ENCODE measurements around the gene LRP1B.

Gene LRP1B

DNA sequence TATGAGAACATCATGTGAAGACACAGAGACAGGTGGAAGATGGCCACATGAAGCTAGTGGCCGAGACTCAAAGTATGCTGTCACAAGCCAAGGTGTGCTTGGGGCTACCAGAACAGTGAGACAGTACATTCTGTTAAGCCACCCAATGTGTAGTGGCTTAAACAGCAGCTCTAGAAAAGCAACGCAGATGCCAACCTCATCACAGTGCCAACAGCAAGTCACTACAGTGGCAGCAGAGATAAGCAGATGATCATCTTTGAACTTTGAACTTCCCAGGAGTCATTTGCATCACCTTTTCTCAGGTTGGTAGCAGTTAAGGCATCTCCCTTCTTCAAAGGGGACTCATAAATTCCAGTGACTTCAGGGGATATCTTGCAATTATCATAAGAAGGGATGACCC lies 394.4 kb downstream of the LRP1B start:
- no peak for DNase-seq

- no peak for DNase-seq
These were observed 401.9 kb downstream of the LRP1B start for GRCh38 chr2:141728886-141729285.

DNA sequence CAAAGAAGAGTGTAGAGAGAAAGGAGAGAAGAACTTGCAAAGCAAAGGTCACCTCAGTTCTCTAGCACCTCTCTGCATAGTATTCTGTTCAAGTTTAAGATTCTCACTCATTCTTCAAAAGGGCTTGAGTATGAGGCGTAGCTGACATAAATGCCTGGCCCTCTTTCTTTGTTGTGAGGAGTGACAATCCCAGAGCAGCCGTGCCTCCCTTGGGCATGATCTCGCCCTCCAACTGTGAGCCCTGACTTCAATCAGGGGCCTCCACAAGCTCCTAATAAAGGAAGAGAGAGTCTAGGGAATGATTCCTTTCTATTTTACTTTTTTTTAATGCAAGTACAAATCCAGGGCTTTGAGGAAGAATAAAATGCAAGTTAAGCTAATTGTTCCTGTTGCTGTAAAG lies 402.7 kb downstream of the LRP1B start:
- no peak for DNase-seq

- DNase-seq: no peak
These were observed 406.4 kb downstream of the LRP1B start for GRCh38 chr2:141724426-141724825.

DNA sequence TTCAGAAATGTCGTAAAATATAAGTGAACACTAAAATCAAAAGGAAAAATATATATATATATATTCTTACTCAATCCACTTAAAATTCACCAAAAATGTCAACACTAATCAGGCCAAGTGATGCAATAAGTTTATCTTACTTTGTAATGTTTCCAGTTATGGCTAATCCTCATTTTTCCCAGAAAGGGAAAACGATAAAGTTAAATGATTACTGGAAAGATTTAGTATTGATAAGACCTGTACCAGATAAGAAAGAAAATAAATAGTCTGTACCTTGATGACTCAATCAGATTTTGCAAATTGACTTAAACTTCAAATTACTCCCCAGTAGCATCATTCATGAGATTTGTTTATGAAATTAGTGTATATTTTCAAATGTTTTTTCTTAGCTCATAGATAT lies 407.0 kb downstream of the LRP1B start:
- no peak for DNase-seq

DNA sequence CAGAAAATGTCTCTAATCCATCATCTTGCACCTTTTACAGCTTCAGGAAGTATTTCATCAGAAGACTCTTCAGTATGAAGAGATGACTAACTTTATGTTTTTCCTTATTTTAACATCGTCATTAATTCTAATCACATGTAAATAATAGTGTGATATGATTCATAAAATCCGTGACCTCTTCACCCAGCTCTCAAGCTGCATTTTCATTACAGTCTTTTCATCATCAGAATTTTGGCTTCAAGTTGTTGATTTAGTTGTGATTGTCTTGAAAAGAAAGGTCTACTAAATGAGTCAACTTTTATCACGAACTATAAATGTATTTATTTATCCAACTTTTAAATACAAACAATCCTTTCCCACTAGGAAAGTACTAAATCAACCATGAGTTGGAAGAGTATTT lies 410.3 kb downstream of the LRP1B start:
- DNase-seq: no peak

GRCh38 chr2:141714496-141714895 lies 416.3 kb downstream of the LRP1B start:
- DNase-seq: no peak

DNA sequence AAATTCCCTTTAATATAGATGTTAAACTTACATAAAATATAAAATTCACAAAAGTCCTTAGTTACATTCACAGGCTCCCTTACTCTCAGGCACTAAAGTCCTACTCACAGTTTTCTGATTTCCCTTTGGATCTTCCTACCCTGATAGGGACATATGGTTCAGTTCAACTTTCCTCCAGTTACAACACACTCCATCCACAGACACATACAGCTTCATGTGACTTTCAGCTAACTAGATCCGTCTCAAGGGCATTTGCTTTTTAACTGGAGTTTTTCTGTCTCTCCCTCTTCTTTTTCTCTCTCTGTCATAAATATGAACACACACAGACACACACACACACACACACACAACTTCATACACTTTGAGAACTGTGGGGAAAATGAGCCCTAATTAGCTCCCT lies 419.2 kb downstream of the LRP1B start:
- no peak for DNase-seq

DNA sequence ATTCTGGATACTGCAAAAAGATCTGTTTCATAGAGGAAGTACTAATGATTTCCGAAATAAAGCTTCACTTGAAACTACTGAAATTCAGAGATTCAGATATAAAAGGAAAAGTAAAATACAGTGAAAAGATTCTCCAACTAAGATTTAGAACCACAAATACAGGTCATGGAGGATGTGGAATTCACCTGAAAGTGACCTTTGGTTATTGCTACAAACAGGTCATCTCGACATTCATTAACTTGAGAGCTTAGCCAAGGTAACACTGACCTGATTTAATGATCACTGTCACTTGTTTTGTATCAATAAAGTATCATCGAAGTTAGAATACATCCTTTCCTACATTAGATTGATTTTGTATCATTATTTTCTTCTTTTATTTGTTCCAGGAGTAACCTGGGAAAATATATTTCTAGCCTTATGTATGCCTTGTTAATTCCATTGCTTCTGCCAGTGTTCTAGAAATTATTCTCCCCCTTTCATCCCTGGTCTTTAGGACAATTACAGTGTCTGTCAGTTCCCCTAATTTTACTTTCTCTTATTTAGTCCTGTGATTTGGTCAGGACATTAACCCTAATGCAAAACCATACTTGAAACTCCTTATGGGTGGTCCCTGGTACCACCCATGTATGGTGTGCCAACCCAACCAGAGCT lies 420.1 kb downstream of the LRP1B start:
- DNase-seq: no peak

- no peak for DNase-seq
These were observed 421.1 kb downstream of the LRP1B start for GRCh38 chr2:141709756-141710155.

GRCh38 chr2:141707486-141707885 lies 423.3 kb downstream of the LRP1B start:
- DNase-seq: no peak

DNA sequence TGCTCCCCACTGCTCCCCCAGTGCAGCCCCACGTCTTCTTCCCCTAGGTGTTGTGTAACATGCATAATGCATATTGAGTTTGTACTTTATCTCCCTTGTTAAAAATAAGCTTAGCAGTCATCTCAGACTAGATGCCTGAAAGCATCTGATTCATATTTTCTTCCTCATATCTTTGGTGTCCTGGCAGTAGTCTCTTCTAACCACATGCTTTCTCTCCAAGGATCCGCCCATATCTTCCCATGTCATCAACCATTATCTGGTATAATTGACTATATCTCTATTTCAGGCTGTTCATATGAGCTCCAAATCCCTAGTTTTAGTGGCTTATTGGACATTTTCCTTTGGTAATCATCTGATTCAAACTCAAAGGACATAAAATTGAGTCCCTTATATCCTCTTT lies 426.3 kb downstream of the LRP1B start:
- DNase-seq: no peak

DNA sequence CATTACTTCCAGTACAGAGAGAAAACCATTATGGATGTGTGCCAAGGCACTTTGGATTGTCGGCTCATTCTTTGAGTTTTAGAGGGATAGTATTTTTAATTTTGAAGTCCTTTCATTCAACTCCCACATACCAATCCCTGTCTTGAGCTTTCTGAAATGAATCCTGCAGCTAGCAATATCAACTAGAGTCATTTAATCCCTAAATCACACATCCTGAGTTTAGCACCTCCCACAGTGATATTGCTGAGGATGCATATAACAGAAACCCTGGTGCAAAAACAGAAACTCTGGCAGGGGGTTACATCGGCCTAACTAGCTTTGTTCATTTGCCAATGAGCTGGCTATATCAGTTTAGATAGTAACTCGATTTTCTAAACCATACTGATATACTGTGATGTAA lies 427.3 kb downstream of the LRP1B start:
- no peak for DNase-seq

DNA sequence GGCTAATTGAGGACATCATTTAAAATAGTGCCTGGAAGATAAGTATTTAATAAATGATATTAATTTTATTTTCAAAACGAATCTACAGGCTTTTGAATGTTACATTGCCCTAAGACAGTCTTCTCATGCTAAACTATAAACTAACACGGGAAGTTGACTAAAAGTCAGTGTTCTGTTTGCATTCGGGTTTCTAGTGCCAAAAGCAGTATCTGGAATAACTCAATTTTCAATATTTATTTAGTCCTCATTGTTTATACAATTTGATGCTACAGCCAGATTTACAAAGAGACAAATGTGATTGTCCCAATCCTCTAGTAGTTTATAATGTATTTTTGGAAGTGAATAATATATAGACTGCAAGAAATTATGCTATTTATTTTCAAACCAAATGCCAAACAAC lies 429.2 kb downstream of the LRP1B start:
- no peak for DNase-seq

- DNase-seq: no peak
These were observed 431.2 kb downstream of the LRP1B start for GRCh38 chr2:141699573-141699972.

GRCh38 chr2:141698500-141698899 lies 432.3 kb downstream of the LRP1B start:
- DNase-seq: no peak

GRCh38 chr2:141697035-141697434 lies 433.8 kb downstream of the LRP1B start:
- DNase-seq: no peak

DNA sequence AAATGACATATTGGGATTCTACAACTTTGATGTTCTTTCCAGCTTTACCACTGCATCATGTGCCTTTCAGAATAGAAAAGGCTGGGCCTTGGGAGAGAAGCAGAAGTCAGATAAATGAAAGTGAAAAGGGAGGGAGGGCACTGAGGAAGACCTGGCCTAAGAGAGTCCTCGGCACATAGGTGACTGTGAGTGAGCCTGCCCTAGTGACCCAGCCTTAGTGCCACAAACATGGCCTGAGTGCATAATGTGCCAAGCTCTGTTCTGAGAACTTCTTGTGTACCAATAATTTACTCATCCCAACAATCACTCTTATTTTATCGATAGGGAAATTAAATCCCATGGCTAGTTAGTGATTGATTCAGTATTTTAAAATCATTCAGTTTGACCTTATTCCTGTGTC lies 436.6 kb downstream of the LRP1B start:
- no peak for DNase-seq

GRCh38 chr2:141692829-141693228 lies 438.0 kb downstream of the LRP1B start:
- no peak for DNase-seq

GRCh38 chr2:141676139-141676538 lies 454.7 kb downstream of the LRP1B start:
- no peak for DNase-seq

- DNase-seq: no peak
These were observed 464.6 kb downstream of the LRP1B start for GRCh38 chr2:141666191-141666590.

DNA sequence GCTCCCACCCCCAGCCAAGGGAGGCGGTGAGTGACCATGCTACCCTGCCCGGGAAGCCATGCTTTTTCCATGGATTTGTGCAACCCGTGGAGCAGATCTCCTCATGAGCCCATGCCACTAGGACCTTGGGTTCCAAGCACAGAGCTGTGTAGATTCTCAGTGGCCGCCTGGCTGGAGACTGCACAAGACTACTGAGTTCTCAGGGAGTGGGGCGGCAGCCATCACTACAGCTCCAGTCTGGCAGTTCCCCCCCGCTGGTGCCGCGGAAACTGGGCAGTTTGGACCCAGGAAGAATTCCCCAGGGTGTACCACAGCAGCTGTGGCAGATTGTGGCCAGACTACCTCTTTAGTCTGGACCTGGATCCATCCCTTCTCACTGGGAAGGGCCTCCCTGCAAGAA lies 470.6 kb downstream of the LRP1B start:
- no peak for DNase-seq

DNA sequence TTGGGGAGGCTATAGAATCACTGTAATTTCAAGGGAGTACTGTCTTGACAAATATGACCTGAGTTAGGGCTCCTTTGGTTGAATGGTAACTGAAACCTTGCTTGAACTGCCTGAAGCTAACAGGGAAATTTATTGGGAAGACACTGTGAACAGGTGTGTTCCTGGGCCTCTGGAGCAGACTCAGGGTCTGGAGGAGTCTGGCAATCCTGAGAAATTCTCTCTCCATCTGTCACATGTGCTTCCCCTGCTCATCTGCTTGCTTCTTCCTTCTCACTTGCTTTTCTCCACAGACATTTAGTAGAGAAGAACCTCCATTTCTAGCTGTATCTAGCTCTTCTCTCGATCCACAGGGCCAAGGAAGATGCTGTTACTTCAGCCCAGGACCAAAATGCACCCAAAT lies 476.5 kb downstream of the LRP1B start:
- DNase-seq: no peak

DNA sequence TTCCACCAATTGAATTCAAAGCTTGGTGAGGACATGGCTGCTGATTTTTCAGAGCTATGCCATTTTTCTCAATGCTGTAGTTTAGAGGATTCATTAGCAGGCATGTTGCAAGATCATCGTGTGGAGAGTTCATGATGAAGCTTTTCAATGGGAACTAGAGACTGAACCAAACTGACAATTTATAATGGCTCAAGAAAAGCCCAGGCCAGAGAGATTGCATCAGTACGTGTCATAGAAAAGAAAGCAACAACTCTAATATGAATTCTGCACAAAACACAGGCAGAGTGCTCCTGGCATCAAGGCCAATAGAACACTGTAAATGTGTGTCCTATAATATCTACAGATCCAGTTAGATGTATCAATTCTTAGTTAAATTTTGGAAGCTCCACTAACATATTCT lies 477.6 kb downstream of the LRP1B start:
- no peak for DNase-seq

- DNase-seq: no peak
These were observed 478.5 kb downstream of the LRP1B start for GRCh38 chr2:141652308-141652707.

- no peak for DNase-seq
These were observed 483.5 kb downstream of the LRP1B start for GRCh38 chr2:141647353-141647752.

All from stimulated activated CD4-positive, alpha-beta T cell treated with anti-CD3 and anti-CD28 coated beads, Interleukin-4, amount 100 ng/mL, for 1 hour (primary cell).